SK-N-MC (cell line): ENCODE results near the gene SOX6.

ENCODE experiments used
- EZH2 ChIP-seq: fragments of 200-600 bp; sonication (generic); IDR thresholded peaks from one replicate; pipeline ENCODE4 v1.6.1; 2017; ENCODE audit warnings: antibody characterized with exemption
- POLR2AphosphoS5 ChIP-seq: IDR thresholded peaks from 2 replicates; pipeline ENCODE4 v1.6.1; 2012; ENCODE audit warnings: mild to moderate bottlenecking, low read depth, low read length, borderline replicate concordance

GRCh38 chr11:15918674-15919073, 437.7 kb downstream of the SOX6 start:
- no peak for TF ChIP-seq POLR2AphosphoS5
- TF ChIP-seq EZH2: no peak
